Measurements from ENCODE around the gene PTMA.

The PTMA gene

GRCh38 chr2:231696004-231696367 is 12.3 kb upstream of the PTMA start:
- H3K9me3 ChIP-seq (ENCODE audit: control insufficient read depth, low read length), result no peaks in the 10 kb centered on the region
- H3K27me3 ChIP-seq (ENCODE audit: control insufficient read depth, insufficient read depth, low read length, poor library complexity, severe bottlenecking), result no peaks in the 10 kb centered on the region
- WGBS, 2 experiments, result 90 to 94% methylated on average over 2 of the region's 2 CpGs
- H3K4me1 ChIP-seq (ENCODE audit: control insufficient read depth, insufficient read depth, low read length), result no peaks in the 10 kb centered on the region
- no peak overlapping the region for H3K4me3 ChIP-seq (ENCODE audit: insufficient read depth, low read depth, low read length)
- no peak overlapping the region for H3K27ac ChIP-seq (ENCODE audit: insufficient read depth, low read depth, low read length, poor library complexity, severe bottlenecking)
- no peaks in the 10 kb centered on the region for H3K36me3 ChIP-seq (ENCODE audit: control insufficient read depth, insufficient read depth, low read length)

- Histone ChIP-seq H3K4me1 (ENCODE audit: control insufficient read depth, insufficient read depth, low read length) (no peaks in the 10 kb centered on the region), H3K4me3 (ENCODE audit: insufficient read depth, low read depth, low read length) (no peak overlapping the region), H3K27ac (ENCODE audit: insufficient read depth, low read depth, low read length, poor library complexity, severe bottlenecking) (no peak overlapping the region), H3K9me3 (ENCODE audit: control insufficient read depth, low read length) (no peaks in the 10 kb centered on the region), H3K27me3 (ENCODE audit: control insufficient read depth, insufficient read depth, low read length, poor library complexity, severe bottlenecking) (no peaks in the 10 kb centered on the region), H3K36me3 (ENCODE audit: control insufficient read depth, insufficient read depth, low read length) (no peaks in the 10 kb centered on the region)
- 91 to 94% methylated on average over 9 of the region's 9 CpGs for WGBS, 2 experiments
Observed at GRCh38 chr2:231699006-231699405, 9.3 kb upstream of the PTMA start.

DNA sequence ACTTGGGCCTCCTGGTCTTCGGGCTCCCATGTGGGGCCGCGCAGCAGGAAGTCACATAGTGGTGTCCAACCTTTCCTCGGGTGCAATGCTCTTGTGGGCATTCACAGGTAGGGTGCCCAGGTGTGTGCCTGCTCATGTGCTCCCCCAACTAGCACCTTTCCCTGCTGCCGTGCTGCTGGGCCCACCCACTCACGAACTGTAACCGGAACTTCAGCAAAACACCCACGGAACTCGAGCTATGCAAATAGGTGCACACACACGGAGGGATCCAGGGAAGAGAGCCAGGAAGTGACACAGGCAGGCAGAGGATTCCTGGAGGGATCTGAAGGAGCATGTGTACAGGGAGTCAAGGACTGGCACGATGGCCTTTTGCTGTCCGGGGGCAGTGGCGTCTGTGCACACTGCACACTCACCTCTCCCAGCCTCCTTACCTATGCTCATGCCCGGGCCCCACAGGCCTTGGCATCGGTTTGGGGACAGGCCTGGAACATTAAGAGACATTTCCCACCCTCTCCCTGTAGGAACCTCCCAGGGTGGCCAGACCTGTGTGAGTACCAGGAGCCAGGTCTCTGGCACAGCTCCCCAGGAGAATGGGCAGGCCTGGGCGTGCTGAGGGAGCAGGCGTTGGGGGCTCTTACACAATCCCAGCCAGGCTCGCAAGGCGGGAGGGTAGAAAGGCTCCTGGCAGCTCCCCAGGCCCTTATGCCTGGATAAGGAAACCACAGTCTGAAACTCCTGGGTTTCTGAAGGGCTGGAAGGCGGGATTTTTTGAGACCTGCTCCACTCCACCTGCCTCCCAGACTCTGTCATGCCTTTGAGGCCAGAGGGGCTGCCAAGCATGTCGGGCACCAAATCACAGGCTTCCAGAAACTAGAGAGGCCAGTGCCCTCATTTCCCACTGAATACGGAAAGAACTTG is 6.6 kb upstream of the PTMA start:
- Histone ChIP-seq H3K4me3 (ENCODE audit: insufficient read depth, low read depth, low read length) (no peak overlapping the region), H3K27me3 (ENCODE audit: control insufficient read depth, insufficient read depth, low read length, poor library complexity, severe bottlenecking) (no peaks in the 10 kb centered on the region)
- WGBS, 2 experiments, result 85 to 88% methylated on average over 22 of the region's 22 CpGs

DNA sequence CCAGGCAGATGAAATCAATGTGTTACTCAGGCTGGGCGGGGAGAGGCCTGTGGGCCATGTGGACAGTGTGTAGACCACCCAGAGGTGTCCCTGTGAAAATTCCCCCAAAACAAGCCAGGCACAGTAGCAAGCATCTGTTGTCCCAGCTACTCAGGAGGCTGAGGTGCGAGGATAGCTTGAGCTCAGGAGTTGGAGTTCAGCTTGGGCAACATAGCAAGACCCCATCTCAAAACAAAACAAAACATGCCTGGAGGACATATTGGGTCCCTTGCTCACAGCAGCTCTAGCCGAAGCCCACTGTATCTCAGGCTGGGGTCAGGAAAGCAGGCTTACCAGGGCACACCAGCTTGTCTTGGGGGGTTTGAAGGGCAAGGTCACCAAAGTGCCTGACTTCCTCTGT is 4.3 kb upstream of the PTMA start:
- Histone ChIP-seq H3K4me1 (ENCODE audit: control insufficient read depth, insufficient read depth, low read length) (no peaks in the 10 kb centered on the region), H3K36me3 (ENCODE audit: control insufficient read depth, insufficient read depth, low read length) (no peaks in the 10 kb centered on the region), H3K27me3 (ENCODE audit: control insufficient read depth, insufficient read depth, low read length, poor library complexity, severe bottlenecking) (no peaks in the 10 kb centered on the region), H3K9me3 (ENCODE audit: control insufficient read depth, low read length) (no peaks in the 10 kb centered on the region), H3K4me3 (ENCODE audit: insufficient read depth, low read depth, low read length) (no peak overlapping the region), H3K27ac (ENCODE audit: insufficient read depth, low read depth, low read length, poor library complexity, severe bottlenecking) (no peak overlapping the region)
- WGBS, 2 experiments, result 92 to 97% methylated on average over 3 of the region's 3 CpGs

More for the DNA sequence above, 6.6 kb upstream of the PTMA start:
- Histone ChIP-seq H3K36me3 (ENCODE audit: control insufficient read depth, insufficient read depth, low read length) (no peaks in the 10 kb centered on the region), H3K9me3 (ENCODE audit: control insufficient read depth, low read length) (no peaks in the 10 kb centered on the region), H3K4me1 (ENCODE audit: control insufficient read depth, insufficient read depth, low read length) (no peaks in the 10 kb centered on the region), H3K27ac (ENCODE audit: insufficient read depth, low read depth, low read length, poor library complexity, severe bottlenecking) (no peak overlapping the region)

DNA sequence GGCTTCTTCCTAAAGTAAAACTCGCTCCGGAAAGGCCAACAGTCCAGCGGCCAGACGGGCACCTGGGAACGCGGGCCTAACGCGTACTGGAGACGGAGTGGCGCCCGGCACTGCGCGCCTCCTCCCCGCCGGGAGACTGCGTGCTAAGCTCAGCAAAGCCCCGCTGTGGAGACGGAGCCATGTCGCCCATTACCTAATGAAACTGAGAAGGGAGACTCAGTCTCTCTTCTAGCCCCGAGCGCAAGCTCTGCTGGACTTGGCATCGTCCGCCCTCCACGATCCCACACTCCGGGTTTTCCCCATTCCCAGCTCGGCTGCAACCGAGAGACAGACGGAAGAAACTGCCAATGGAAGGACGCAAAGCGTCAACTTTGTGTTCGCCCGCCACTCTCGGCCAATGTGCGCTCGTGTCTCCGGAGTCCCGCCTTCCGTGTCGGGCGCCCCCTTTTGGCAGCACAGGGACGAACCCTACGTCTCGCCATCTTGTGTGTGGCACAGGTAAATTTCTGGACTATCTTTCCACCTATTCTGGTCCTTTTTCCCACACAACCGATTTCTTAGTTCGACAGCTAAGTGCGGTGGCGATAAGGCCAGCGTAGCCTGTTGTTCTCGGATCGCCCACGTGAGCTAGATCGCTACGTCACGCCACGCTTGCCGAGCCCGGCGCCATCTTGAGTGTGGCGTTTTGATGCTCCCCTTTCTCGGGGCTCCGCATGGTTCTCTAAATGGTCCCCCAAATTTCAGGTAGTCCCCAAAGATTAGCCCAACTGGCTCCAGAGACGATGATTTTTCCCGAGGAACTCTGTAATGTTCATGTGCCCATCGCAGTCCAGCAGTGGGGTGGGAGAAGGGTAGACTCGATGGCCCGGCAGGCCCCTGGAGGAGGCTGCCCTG is 1.3 kb upstream of the PTMA start:
- H3K27ac ChIP-seq (ENCODE audit: insufficient read depth, low read depth, low read length, poor library complexity, severe bottlenecking), result peak overlapping the region; percentile 99
- H3K4me3 ChIP-seq (ENCODE audit: insufficient read depth, low read depth, low read length), result peak overlapping the region; percentile 100
- H3K27me3 ChIP-seq (ENCODE audit: control insufficient read depth, insufficient read depth, low read length, poor library complexity, severe bottlenecking), result no peaks in the 10 kb centered on the region
- WGBS, 2 experiments, result 0% methylated on average over 66 of the region's 66 CpGs
- H3K9me3 ChIP-seq (ENCODE audit: control insufficient read depth, low read length), result no peaks in the 10 kb centered on the region
- H3K4me1 ChIP-seq (ENCODE audit: control insufficient read depth, insufficient read depth, low read length), result peaks cover 9% of the 10 kb centered on the region
- peaks cover 17% of the 10 kb centered on the region for H3K36me3 ChIP-seq (ENCODE audit: control insufficient read depth, insufficient read depth, low read length)

GRCh38 chr2:231707625-231707926 is 749 bp upstream of the PTMA start:
- Histone ChIP-seq H3K36me3 (ENCODE audit: control insufficient read depth, insufficient read depth, low read length) (peaks cover 22% of the 10 kb centered on the region), H3K27me3 (ENCODE audit: control insufficient read depth, insufficient read depth, low read length, poor library complexity, severe bottlenecking) (no peaks in the 10 kb centered on the region), H3K4me3 (ENCODE audit: insufficient read depth, low read depth, low read length) (peak overlapping the region; percentile 100), H3K27ac (ENCODE audit: insufficient read depth, low read depth, low read length, poor library complexity, severe bottlenecking) (peak overlapping the region; percentile 99), H3K4me1 (ENCODE audit: control insufficient read depth, insufficient read depth, low read length) (peaks cover 15% of the 10 kb centered on the region), H3K9me3 (ENCODE audit: control insufficient read depth, low read length) (no peaks in the 10 kb centered on the region)
- WGBS, 2 experiments, result 1% methylated on average over 30 of the region's 30 CpGs

DNA sequence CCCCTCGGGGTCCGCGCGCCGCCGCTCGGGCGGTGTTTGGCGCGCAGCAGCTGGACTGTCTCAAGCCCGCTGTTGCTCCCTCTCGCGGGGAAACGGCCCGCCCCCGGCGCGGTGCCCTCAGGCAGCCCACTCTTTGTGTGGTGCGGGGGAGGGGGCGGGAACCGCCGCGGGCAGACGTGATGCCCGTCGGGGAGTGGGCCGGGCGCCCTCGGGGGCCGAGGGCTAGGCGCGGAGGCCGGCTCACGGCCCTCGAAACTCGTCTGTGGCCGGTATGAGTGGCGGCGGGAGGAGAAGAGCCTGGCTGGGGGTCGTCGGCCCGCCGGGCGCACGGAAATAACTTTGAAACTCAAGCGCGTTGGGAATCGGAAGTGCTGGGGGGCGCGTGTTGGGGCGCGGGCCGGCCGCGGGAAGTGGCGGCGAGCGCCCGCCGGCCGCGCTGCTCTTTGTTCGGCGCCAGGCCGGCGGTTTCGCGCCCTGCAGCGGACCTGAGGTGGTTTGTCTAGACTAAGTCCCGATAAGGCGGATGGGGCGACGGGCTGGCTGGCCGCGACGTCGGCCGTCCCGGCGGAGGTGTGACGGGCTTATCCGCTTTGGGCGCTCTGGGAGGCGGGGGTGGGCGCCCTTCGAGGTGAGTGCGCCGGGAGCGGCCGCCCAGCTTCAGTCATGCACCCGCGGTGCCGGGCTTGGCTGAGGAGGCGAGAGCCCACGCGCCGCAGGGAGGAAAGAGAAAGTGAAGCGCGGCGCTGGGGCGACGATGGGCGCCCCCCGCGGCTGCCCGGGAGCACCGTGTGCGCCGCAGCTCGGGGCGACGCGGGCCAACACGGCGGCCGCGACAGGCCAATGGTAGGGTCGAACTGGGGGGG is 679 bp downstream of the PTMA start:
- Histone ChIP-seq H3K27ac (ENCODE audit: insufficient read depth, low read depth, low read length, poor library complexity, severe bottlenecking) (peak overlapping the region; percentile 95), H3K9me3 (ENCODE audit: control insufficient read depth, low read length) (no peaks in the 10 kb centered on the region), H3K4me1 (ENCODE audit: control insufficient read depth, insufficient read depth, low read length) (peaks cover 20% of the 10 kb centered on the region), H3K27me3 (ENCODE audit: control insufficient read depth, insufficient read depth, low read length, poor library complexity, severe bottlenecking) (no peaks in the 10 kb centered on the region), H3K36me3 (ENCODE audit: control insufficient read depth, insufficient read depth, low read length) (peaks cover 22% of the 10 kb centered on the region), H3K4me3 (ENCODE audit: insufficient read depth, low read depth, low read length) (peak overlapping the region; percentile 100)
- 0% methylated on average over 118 of the region's 118 CpGs for WGBS, 2 experiments

- Histone ChIP-seq H3K27ac (ENCODE audit: insufficient read depth, low read depth, low read length, poor library complexity, severe bottlenecking) (peak overlapping the region; percentile 95), H3K4me1 (ENCODE audit: control insufficient read depth, insufficient read depth, low read length) (peaks cover 25% of the 10 kb centered on the region), H3K36me3 (ENCODE audit: control insufficient read depth, insufficient read depth, low read length) (peaks cover 22% of the 10 kb centered on the region), H3K9me3 (ENCODE audit: control insufficient read depth, low read length) (no peaks in the 10 kb centered on the region), H3K27me3 (ENCODE audit: control insufficient read depth, insufficient read depth, low read length, poor library complexity, severe bottlenecking) (no peaks in the 10 kb centered on the region), H3K4me3 (ENCODE audit: insufficient read depth, low read depth, low read length) (peak overlapping the region; percentile 100)
- 0% methylated on average over 33 of the region's 33 CpGs for WGBS, 2 experiments
Observed at GRCh38 chr2:231709636-231709980, 1.3 kb downstream of the PTMA start.

- Histone ChIP-seq H3K27me3 (ENCODE audit: control insufficient read depth, insufficient read depth, low read length, poor library complexity, severe bottlenecking) (no peaks in the 10 kb centered on the region), H3K27ac (ENCODE audit: insufficient read depth, low read depth, low read length, poor library complexity, severe bottlenecking) (peak overlapping the region; percentile 95), H3K36me3 (ENCODE audit: control insufficient read depth, insufficient read depth, low read length) (peaks cover 22% of the 10 kb centered on the region), H3K4me1 (ENCODE audit: control insufficient read depth, insufficient read depth, low read length) (peaks cover 25% of the 10 kb centered on the region), H3K9me3 (ENCODE audit: control insufficient read depth, low read length) (no peaks in the 10 kb centered on the region), H3K4me3 (ENCODE audit: insufficient read depth, low read depth, low read length) (peak overlapping the region; percentile 100)
- 0% methylated on average over 105 of the region's 105 CpGs for WGBS, 2 experiments
Observed at GRCh38 chr2:231709981-231710798, 1.9 kb downstream of the PTMA start.

Measured in ectodermal cell (in vitro differentiated cells).